DMS114 treated with DMSO at 0.1 percent for 48 hours (cell line): Measurements from ENCODE around the gene MDM2.
"Not testable (repeated sequence)": the region's sequence is repeated elsewhere in the genome, so short reads cannot be mapped to it uniquely, and the experiment has no call there.

ENCODE experiments used
- DNase-seq: peaks from one replicate; lab custom pipeline; 2025; ENCODE audit not compliant: unreplicated experiment; lab: John Stamatoyannopoulos, UW

Gene MDM2

GRCh38 chr12:68785823-68786222, 22.2 kb upstream of the MDM2 start:
- no peak for DNase-seq

GRCh38 chr12:68786929-68787328, 21.0 kb upstream of the MDM2 start:
- DNase-seq: no peak

GRCh38 chr12:68788554-68789143, 19.3 kb upstream of the MDM2 start:
- DNase-seq: no peak

- DNase-seq: no peak
Observed at GRCh38 chr12:68789144-68789878, 18.7 kb upstream of the MDM2 start.

- DNase-seq: no peak
Observed at GRCh38 chr12:68790081-68790951, 17.7 kb upstream of the MDM2 start.

- no peak for DNase-seq
Observed at GRCh38 chr12:68790952-68791234, 17.1 kb upstream of the MDM2 start.

GRCh38 chr12:68791897-68792481, 16.0 kb upstream of the MDM2 start:
- DNase-seq: no peak

GRCh38 chr12:68792952-68793351, 15.0 kb upstream of the MDM2 start:
- DNase-seq: no peak

- DNase-seq: no peak
Observed at GRCh38 chr12:68793436-68793835, 14.5 kb upstream of the MDM2 start.

GRCh38 chr12:68793975-68794652, 13.9 kb upstream of the MDM2 start:
- DNase-seq: no peak

GRCh38 chr12:68794653-68795251, 13.2 kb upstream of the MDM2 start:
- no peak for DNase-seq

- DNase-seq: no peak
Observed at GRCh38 chr12:68796399-68796798, 11.6 kb upstream of the MDM2 start.

- no peak for DNase-seq
Observed at GRCh38 chr12:68798882-68799234, 9.1 kb upstream of the MDM2 start.

GRCh38 chr12:68800294-68800693, 7.7 kb upstream of the MDM2 start:
- DNase-seq: no peak

GRCh38 chr12:68801124-68801523, 6.9 kb upstream of the MDM2 start:
- not testable (repeated sequence) for DNase-seq

GRCh38 chr12:68802372-68802745, 5.6 kb upstream of the MDM2 start:
- DNase-seq: not testable (repeated sequence)

- DNase-seq: not testable (repeated sequence)
Observed at GRCh38 chr12:68802911-68803651, 4.9 kb upstream of the MDM2 start.

GRCh38 chr12:68803948-68804656, 3.9 kb upstream of the MDM2 start:
- no peak for DNase-seq
